ENCODE results near the gene OR2V2.
A peak's percentile ranks its signal among the peaks of the same experiment; 100 is the strongest.
"Not testable (repeated sequence)": the region's sequence is repeated elsewhere in the genome, so short reads cannot be mapped to it uniquely, and the experiment has no call there.

Gene OR2V2

GRCh38 chr5:181168595-181169118 lies 21.3 kb downstream of the OR2V2 start:
- peaks cover 31% of the 10 kb centered on the region for H3K4me1 Mint-ChIP-seq
- H3K27me3 Mint-ChIP-seq (ENCODE audit: low read depth): peaks cover 99% of the 10 kb centered on the region
- TF ChIP-seq, protein P1, sequence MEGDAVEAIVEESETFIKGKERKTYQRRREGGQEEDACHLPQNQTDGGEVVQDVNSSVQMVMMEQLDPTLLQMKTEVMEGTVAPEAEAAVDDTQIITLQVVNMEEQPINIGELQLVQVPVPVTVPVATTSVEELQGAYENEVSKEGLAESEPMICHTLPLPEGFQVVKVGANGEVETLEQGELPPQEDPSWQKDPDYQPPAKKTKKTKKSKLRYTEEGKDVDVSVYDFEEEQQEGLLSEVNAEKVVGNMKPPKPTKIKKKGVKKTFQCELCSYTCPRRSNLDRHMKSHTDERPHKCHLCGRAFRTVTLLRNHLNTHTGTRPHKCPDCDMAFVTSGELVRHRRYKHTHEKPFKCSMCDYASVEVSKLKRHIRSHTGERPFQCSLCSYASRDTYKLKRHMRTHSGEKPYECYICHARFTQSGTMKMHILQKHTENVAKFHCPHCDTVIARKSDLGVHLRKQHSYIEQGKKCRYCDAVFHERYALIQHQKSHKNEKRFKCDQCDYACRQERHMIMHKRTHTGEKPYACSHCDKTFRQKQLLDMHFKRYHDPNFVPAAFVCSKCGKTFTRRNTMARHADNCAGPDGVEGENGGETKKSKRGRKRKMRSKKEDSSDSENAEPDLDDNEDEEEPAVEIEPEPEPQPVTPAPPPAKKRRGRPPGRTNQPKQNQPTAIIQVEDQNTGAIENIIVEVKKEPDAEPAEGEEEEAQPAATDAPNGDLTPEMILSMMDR (IDR thresholded peaks at IDR 0.05; ENCODE audit: unreplicated experiment in 3 of 3): no peak
- peaks cover 6% of the 10 kb centered on the region for H3K9me3 Mint-ChIP-seq
- H3K36me3 Mint-ChIP-seq (ENCODE audit: low read depth): no peaks in the 10 kb centered on the region
- peak overlapping the region; percentile 9 to 82 (median 65) for H3K4me3 Mint-ChIP-seq
- no peak overlapping the region for H3K27ac Mint-ChIP-seq

GRCh38 chr5:181169459-181170236 lies 22.3 kb downstream of the OR2V2 start:
- not testable (repeated sequence) for H3K27ac Mint-ChIP-seq

GRCh38 chr5:181170237-181170825 lies 22.9 kb downstream of the OR2V2 start:
- TF ChIP-seq, protein P1 (IDR thresholded peaks at IDR 0.05; ENCODE audit: unreplicated experiment in 3 of 3): no peak
- Mint-ChIP-seq H3K4me3 (peak overlapping the region; percentile 69 to 84 (median 82)), H3K27ac (no peak overlapping the region), H3K4me1 (peaks cover 28% of the 10 kb centered on the region), H3K27me3 (ENCODE audit: low read depth) (peaks cover 97% of the 10 kb centered on the region), H3K36me3 (ENCODE audit: low read depth) (no peaks in the 10 kb centered on the region), H3K9me3 (peaks cover 6% of the 10 kb centered on the region)

More at GRCh38 chr5:181169459-181170236, 22.3 kb downstream of the OR2V2 start:
- Mint-ChIP-seq H3K27me3 (ENCODE audit: low read depth) (peaks cover 99% of the 10 kb centered on the region), H3K4me3 (peak overlapping the region; percentile 69 to 84 (median 82)), H3K4me1 (peaks cover 28% of the 10 kb centered on the region)
- not testable (repeated sequence) for H3K9me3 Mint-ChIP-seq; H3K36me3 Mint-ChIP-seq (ENCODE audit: low read depth)

DNA sequence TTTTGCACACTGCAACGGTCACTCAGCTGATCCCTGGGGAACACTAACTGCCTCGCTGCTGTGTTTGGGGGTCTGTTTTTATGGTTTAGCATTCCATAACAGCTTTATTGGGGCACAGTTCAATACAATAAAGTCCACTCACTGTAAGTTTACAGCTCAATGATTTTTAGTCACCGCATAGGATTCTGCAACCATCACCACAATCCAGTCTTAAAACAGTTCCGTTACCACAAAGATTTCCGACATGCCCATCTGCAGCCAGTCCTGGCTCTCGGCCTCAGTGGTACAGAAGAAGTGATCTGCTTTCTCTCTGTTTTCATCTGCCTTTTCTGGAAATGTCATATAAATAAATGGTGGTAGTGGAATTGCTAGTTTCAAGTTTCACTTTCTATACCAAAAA lies 23.6 kb downstream of the OR2V2 start:
- TF ChIP-seq, protein P1 (IDR thresholded peaks at IDR 0.05; ENCODE audit: unreplicated experiment in 3 of 3): no peak
- Mint-ChIP-seq H3K36me3 (ENCODE audit: low read depth) (no peaks in the 10 kb centered on the region), H3K27ac (no peak overlapping the region), H3K4me3 (peak overlapping the region; percentile 69 to 84 (median 82)), H3K27me3 (ENCODE audit: low read depth) (peaks cover 97% of the 10 kb centered on the region), H3K4me1 (peaks cover 28% of the 10 kb centered on the region), H3K9me3 (peaks cover 3% of the 10 kb centered on the region)

DNA sequence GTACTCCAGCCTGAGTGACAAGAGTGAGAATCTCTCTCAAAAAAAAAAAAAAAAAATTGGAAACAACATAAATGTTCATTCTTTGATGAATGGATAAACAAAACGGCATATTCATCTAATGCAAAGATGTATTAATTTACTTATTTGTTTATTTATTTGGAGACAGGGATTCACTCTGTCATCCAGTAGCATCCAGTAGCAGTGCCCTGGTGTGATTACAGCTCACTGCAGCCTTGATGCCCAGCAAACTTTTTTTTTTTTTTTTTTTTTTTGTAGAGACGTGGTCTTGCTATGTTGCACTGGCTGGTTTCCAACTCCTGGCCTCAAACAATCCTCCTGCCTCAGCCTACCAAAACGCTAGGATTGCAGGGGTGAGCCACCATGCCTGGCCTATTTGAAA lies 24.4 kb downstream of the OR2V2 start:
- peaks cover 3% of the 10 kb centered on the region for H3K9me3 Mint-ChIP-seq
- H3K4me1 Mint-ChIP-seq: peaks cover 28% of the 10 kb centered on the region
- H3K27ac Mint-ChIP-seq: no peak overlapping the region
- TF ChIP-seq, protein P1 (IDR thresholded peaks at IDR 0.05; ENCODE audit: unreplicated experiment in 3 of 3): no peak
- H3K27me3 Mint-ChIP-seq (ENCODE audit: low read depth): peaks cover 97% of the 10 kb centered on the region
- H3K4me3 Mint-ChIP-seq: no peak overlapping the region
- H3K36me3 Mint-ChIP-seq (ENCODE audit: low read depth): no peaks in the 10 kb centered on the region

DNA sequence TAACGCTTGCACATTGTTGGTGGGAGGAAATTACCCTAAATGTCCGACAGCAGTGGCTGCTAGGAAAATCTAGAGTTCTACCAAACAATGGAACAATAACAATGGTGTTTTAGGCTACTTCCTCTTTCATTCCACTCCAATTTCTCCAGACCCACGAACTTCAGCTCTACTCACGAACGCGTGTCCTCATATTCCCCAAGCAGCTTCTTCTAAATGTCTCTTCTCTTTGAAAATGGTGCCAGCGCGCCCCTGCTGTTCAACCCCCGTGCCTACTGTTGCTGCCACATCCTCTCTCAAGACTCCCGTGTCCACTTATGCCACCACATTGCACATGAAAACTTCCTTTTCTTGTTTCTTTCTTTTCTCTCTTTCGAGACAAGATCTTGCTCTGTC lies 25.6 kb downstream of the OR2V2 start:
- Mint-ChIP-seq H3K4me1 (peaks cover 28% of the 10 kb centered on the region), H3K36me3 (ENCODE audit: low read depth) (no peaks in the 10 kb centered on the region), H3K4me3 (peak overlapping the region; percentile 5 to 23 (median 11)), H3K9me3 (peaks cover 3% of the 10 kb centered on the region), H3K27me3 (ENCODE audit: low read depth) (peaks cover 93% of the 10 kb centered on the region), H3K27ac (no peak overlapping the region)
- TF ChIP-seq, protein P1 (IDR thresholded peaks at IDR 0.05; ENCODE audit: unreplicated experiment in 3 of 3): no peak

Data from nephron (organoid).